Measurements from ENCODE around the gene SPINDOC. TPM values are rescaled to one million over a fixed set of nuclear protein-coding genes. Genes with fewer than 3 reads are reported as not detected.

The SPINDOC gene
- total and polyA plus RNA-seq, 9 donors = 5.4 to 22.7 (median 15.8) TPM

DNA sequence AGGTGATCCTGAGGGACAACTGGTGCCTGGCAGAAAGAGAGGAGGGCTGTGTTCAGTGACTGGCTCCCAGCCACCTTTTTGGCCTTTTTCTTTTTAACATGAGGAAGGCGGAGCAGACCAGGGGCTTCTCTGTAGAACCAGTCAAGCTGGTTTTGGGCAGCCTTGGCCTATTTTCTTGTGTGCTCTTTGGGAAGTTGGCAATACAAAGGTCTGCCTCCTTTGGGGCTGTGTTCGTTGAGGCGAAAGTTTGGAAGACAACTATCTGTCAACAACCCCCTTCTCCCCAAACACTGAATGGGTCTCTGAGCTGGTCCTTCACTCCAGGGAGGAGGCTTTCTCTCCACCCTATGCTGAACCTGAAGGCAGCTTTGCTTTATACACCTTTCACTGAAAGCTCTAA is 34.1 kb downstream of the SPINDOC start:
- no peaks in the 10 kb centered on the region for H3K4me1 ChIP-seq (ENCODE audit: insufficient read depth)
- no peak for DNase-seq
- TF ChIP-seq EP300 (IDR thresholded peaks at IDR 0.05) (no peak), POLR2A (IDR thresholded peaks at IDR 0.05) (no peak)
- TF ChIP-seq, protein P1, sequence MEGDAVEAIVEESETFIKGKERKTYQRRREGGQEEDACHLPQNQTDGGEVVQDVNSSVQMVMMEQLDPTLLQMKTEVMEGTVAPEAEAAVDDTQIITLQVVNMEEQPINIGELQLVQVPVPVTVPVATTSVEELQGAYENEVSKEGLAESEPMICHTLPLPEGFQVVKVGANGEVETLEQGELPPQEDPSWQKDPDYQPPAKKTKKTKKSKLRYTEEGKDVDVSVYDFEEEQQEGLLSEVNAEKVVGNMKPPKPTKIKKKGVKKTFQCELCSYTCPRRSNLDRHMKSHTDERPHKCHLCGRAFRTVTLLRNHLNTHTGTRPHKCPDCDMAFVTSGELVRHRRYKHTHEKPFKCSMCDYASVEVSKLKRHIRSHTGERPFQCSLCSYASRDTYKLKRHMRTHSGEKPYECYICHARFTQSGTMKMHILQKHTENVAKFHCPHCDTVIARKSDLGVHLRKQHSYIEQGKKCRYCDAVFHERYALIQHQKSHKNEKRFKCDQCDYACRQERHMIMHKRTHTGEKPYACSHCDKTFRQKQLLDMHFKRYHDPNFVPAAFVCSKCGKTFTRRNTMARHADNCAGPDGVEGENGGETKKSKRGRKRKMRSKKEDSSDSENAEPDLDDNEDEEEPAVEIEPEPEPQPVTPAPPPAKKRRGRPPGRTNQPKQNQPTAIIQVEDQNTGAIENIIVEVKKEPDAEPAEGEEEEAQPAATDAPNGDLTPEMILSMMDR (IDR thresholded peaks at IDR 0.05) = no peak

DNA sequence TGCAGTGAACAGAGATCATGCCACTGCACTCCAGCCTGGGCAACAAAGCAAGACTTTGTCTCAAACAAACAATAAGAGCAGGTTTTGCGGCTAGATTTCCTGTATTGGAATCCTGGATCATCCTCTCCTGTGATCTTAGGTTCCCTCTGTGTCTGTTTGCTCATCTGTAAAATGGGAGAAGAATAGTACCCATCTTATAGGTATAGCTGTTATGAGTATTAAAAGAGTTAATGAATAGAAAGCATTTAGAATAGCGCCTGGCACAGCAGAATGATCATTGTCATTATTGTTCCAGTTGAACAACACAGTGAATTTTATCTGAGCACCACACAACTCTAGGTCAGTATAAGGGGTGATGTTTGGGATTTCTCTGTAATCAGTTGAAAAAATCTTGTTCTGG is 36.4 kb downstream of the SPINDOC start:
- Histone ChIP-seq H3K27ac (no peak overlapping the region), H3K4me3 (no peak overlapping the region), H3K9me3 (no peaks in the 10 kb centered on the region), H3K36me3 (no peaks in the 10 kb centered on the region), H3K27me3 (no peaks in the 10 kb centered on the region), H3K4me1 (ENCODE audit: insufficient read depth) (no peaks in the 10 kb centered on the region)
- WGBS, 3 donors = 92 to 98% (median 94%) methylated on average over 2 of the region's 2 CpGs
- TF ChIP-seq POLR2A (IDR thresholded peaks at IDR 0.05) = no peak
- TF ChIP-seq, protein P1 (IDR thresholded peaks at IDR 0.05) = no peak
- no peak for TF ChIP-seq EP300 (IDR thresholded peaks at IDR 0.05)
- DNase-seq = no peak
- intact Hi-C loops (cut with DNase I) = no loop called here

More for the DNA sequence above, 34.1 kb downstream of the SPINDOC start:
- H3K36me3 ChIP-seq = no peaks in the 10 kb centered on the region
- no peaks in the 10 kb centered on the region for H3K9me3 ChIP-seq
- no peak overlapping the region for H3K4me3 ChIP-seq
- intact Hi-C loops (cut with DNase I) = no loop called here
- H3K27me3 ChIP-seq = no peaks in the 10 kb centered on the region
- WGBS, 3 donors = 75 to 81% (median 78%) methylated on average over 3 of the region's 3 CpGs
- no peak overlapping the region for H3K27ac ChIP-seq

GRCh38 chr11:63850920-63851319 is 37.7 kb downstream of the SPINDOC start:
- Histone ChIP-seq H3K4me1 (ENCODE audit: insufficient read depth) (no peaks in the 10 kb centered on the region), H3K36me3 (no peaks in the 10 kb centered on the region), H3K9me3 (no peaks in the 10 kb centered on the region), H3K4me3 (no peak overlapping the region), H3K27ac (peak overlapping the region in 1 of 2 donors; percentile 42), H3K27me3 (no peaks in the 10 kb centered on the region)
- WGBS, 3 donors = 78 to 86% (median 80%) methylated on average over 5 of the region's 5 CpGs
- TF ChIP-seq EP300 (IDR thresholded peaks at IDR 0.05) = no peak
- TF ChIP-seq, protein P1 (IDR thresholded peaks at IDR 0.05) = no peak
- no peak for TF ChIP-seq POLR2A (IDR thresholded peaks at IDR 0.05)
- DNase-seq = no peak
- intact Hi-C loops (cut with DNase I) = no loop called here

DNA sequence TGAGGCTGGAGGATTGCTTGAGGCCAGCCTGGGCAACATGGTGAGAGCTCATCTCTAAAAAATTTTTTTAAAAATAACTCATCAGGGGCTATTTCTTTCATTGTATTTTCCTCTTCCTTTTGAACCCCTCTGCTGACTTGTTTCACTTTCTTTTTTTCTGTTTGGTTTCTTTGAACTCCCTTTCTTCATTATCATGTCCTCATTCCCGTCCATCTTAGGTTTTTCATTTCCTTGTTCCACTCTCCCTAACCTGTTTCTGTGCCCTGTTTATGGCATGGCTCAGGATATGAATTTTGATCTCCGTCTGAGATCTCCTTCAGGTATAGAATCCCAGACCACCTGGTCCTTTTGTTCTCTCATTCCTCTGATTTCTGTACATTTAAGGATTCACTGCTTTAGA is 38.1 kb downstream of the SPINDOC start:
- no peaks in the 10 kb centered on the region for H3K27me3 ChIP-seq
- WGBS, 3 donors = 45 to 57% (median 46%) methylated on average over 2 of the region's 2 CpGs
- H3K9me3 ChIP-seq = no peaks in the 10 kb centered on the region
- no peaks in the 10 kb centered on the region for H3K36me3 ChIP-seq
- no peaks in the 10 kb centered on the region for H3K4me1 ChIP-seq (ENCODE audit: insufficient read depth)
- H3K27ac ChIP-seq = peak overlapping the region in 1 of 2 donors; percentile 42
- no peak for DNase-seq
- no peak overlapping the region for H3K4me3 ChIP-seq
- no peak for TF ChIP-seq EP300 (IDR thresholded peaks at IDR 0.05)
- TF ChIP-seq, protein P1 (IDR thresholded peaks at IDR 0.05) = no peak
- no peak for TF ChIP-seq POLR2A (IDR thresholded peaks at IDR 0.05)
- intact Hi-C loops (cut with DNase I) = no loop called here
